Spleen (tissue), 11 donors: Measurements from ENCODE around the gene ATG16L1. TPM values are rescaled to one million over a fixed set of nuclear protein-coding genes. Genes with fewer than 3 reads are reported as not detected.

Experiments
- DNase-seq: peaks from one replicate; pipeline ENCODE4 v3.0.0-alpha.2; 2020
- H3K27ac ChIP-seq, 8 donors: fragments of 200-600 bp; sonication (generic) in 7 of 8; 1 replicate in 4 of 8; 2 replicates in 4 of 8; pipeline versions ENCODE4 v1.5.0 to v1.8.0; 2016 to 2021; ENCODE audit warnings: inconsistent platforms in 4 of 8, mild to moderate bottlenecking in 4 of 8, moderate library complexity in 1 of 8
- H3K27me3 ChIP-seq, 7 donors: fragments of 200-600 bp; sonication (generic) in 6 of 7; replicated peaks in 1 of 7; 1 replicate in 4 of 7; 2 replicates in 3 of 7; pipeline versions ENCODE4 v1.5.0 to v1.8.0; 2016 to 2021; ENCODE audit warnings: inconsistent platforms in 3 of 7, mild to moderate bottlenecking in 1 of 7
- H3K36me3 ChIP-seq, 6 donors: fragments of 200-600 bp; sonication (generic) in 5 of 6; 1 replicate in 4 of 6; 2 replicates in 2 of 6; pipeline versions ENCODE4 v1.5.0 to v1.8.0; 2016 to 2021; ENCODE audit warnings: inconsistent platforms in 2 of 6
- H3K4me1 ChIP-seq, 6 donors: fragments of 200-600 bp; sonication (generic) in 5 of 6; 1 replicate in 3 of 6; 2 replicates in 3 of 6; pipeline versions ENCODE4 v1.5.0 to v1.8.0; 2016 to 2021; ENCODE audit warnings: inconsistent platforms in 3 of 6
- H3K4me3 ChIP-seq, 8 donors: fragments of 200-600 bp; sonication (generic) in 7 of 8; 1 replicate in 4 of 8; 2 replicates in 4 of 8; pipeline versions ENCODE4 v1.5.0 to v1.8.0; 2016 to 2021; ENCODE audit warnings: inconsistent platforms in 4 of 8, mild to moderate bottlenecking in 4 of 8, moderate library complexity in 2 of 8
- H3K9me3 ChIP-seq, 8 donors: fragments of 200-600 bp; sonication (generic) in 7 of 8; 1 replicate in 4 of 8; 2 replicates in 4 of 8; pipeline versions ENCODE4 v1.5.0 to v1.8.0; 2016 to 2021; ENCODE audit warnings: inconsistent platforms in 4 of 8
- CTCF ChIP-seq, 11 experiments: fragments of 200-600 bp in 7 of 11; fragments of 450-650 bp in 4 of 11; sonication (generic) in 4 of 11; IDR thresholded peaks in 8 of 11; conservative IDR thresholded peaks in 3 of 11; 1 replicate in 7 of 11; 2 replicates in 4 of 11; pipeline versions ENCODE4 v1.4.0 to v1.8.0; 2016 to 2021; ENCODE audit warnings: antibody characterized with exemption in 11 of 11, inconsistent platforms in 4 of 11, mild to moderate bottlenecking in 1 of 11
- POLR2A ChIP-seq, 3 donors: fragments of 450-650 bp; IDR thresholded peaks; one replicate each; pipeline ENCODE4 v1.5.1; 2017; ENCODE audit warnings: antibody characterized with exemption in 3 of 3, mild to moderate bottlenecking in 1 of 3
- POLR2AphosphoS5 ChIP-seq, 3 donors: sonication (generic); formaldehyde crosslinking; IDR thresholded peaks; one replicate each; pipeline ENCODE4 v1.5.1; 2017; ENCODE audit warnings: antibody characterized with exemption in 3 of 3
- WGBS, 5 donors: extraction: QIAGEN DNeasy Blood & Tissue Kit in 3 of 5; methylation state at CpG; one replicate each; pipeline versions ENCODE4 v1.1.5 to v1.1.7; 2013 to 2018; 5-methylcytosine and 5-hydroxymethylcytosine counted together
- intact Hi-C: fragments of 100-400 bp; cut with DNase I; formaldehyde crosslinking; loops from one replicate; pipeline ENCODE4 v1.15.0; 2023; ENCODE audit warnings: low total_unique reads
- polyA plus RNA-seq, 3 donors: library from polyadenylated mRNA; stranded (reverse); fragments of 200-250 nt; gene quantifications; one replicate each; pipeline ENCODE4 v1.2.1, GENCODE V29; 2013
- total RNA-seq, 7 donors: library from RNA; depleted of rRNA in 3 of 7; stranded (reverse); fragments of >200 nt in 3 of 7; fragmentation: NEBNext Ultra II Directional in 4 of 7; extraction: Animal tissue kit (Norgen Biotek cat#: 25700) in 4 of 7; gene quantifications; one replicate each; pipeline versions ENCODE4 v1.1.0 to v1.2.1, GENCODE V29; 2016 to 2021
- donor health status: healthy with polysubstance abuse.
- donor health status: DM: no; HTN: no; CAD: no; lungs with moderate emphysema.
- donor health status: DM: no; HTN: no; CAD: no.
- donor health status: Bipolar disorder and iron deficiency.
- donor health status: healthy.
- donor health status: DM: no; HTN: no; CAD: no.
- donor health status: DM: yes; HTN: yes; CAD: no.

Gene ATG16L1
- total and polyA plus RNA-seq, 10 donors, result 12.0 to 45.8 (median 32.3) TPM

DNA sequence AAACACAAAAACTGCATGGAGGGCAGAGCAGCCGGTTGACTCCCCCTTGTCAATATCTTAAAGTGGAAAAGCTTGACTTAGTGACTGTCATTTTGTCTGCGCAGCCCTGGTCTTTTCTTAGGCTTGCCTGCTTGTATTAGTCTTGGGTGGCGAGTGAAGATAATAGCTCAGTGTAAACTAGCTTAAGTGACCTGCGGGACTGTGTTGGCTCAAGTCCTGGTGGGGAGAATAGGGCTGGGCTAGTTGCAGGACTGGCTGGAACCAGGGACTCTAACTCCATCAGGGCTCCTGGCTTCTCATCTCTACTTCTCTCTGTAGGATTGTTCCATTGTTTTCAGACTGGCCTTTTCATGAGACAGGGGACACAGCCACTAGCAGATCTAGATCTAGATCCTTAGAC lies 8.1 kb upstream of the ATG16L1 start:
- intact Hi-C loops, result no loop called here
- 90 to 100% (median 92%) methylated on average over 4 of the region's 4 CpGs for WGBS, 5 donors
- Histone ChIP-seq H3K4me3 (no peak overlapping the region), H3K4me1 (peaks cover 5 to 76% (median 30%) of the 10 kb centered on the region in 6 donors), H3K27ac (peak overlapping the region in 2 of 8 donors; percentile 72 to 82), H3K27me3 (no peaks in the 10 kb centered on the region), H3K36me3 (no peaks in the 10 kb centered on the region), H3K9me3 (no peaks in the 10 kb centered on the region)
- no peak for TF ChIP-seq POLR2A (IDR thresholded peaks at IDR 0.05)
- no peak for TF ChIP-seq CTCF (IDR thresholded peaks at IDR 0.05 in 8 of 11, conservative IDR thresholded peaks at IDR 0.05 in 3 of 11)
- TF ChIP-seq POLR2AphosphoS5 (IDR thresholded peaks at IDR 0.05), result no peak
- DNase-seq, result no peak

DNA sequence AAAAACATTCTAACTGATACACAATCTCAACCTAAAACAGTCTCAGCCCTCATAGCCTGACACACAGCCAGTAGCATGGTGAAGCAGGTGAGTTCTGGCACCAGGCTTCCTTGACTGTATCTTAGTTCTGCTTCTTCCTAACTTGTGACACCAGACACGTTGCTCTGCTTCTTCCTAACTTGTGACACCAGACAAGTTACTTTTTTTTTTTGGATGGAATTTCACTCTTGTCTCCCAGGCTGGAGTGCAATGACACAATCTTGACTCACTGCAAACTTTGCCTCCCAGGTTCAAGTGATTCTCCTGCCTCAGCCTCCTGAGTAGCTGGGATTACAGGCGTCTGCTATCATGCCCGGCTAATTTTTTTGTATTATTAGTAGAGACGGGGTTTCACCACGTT lies 6.7 kb upstream of the ATG16L1 start:
- no peak for DNase-seq
- WGBS, 5 donors, result 68 to 76% (median 73%) methylated on average over 5 of the region's 5 CpGs
- TF ChIP-seq POLR2A (IDR thresholded peaks at IDR 0.05) (no peak), POLR2AphosphoS5 (IDR thresholded peaks at IDR 0.05) (no peak), CTCF (IDR thresholded peaks at IDR 0.05 in 8 of 11, conservative IDR thresholded peaks at IDR 0.05 in 3 of 11) (no peak)
- no peaks in the 10 kb centered on the region for H3K36me3 ChIP-seq
- H3K4me3 ChIP-seq, result no peak overlapping the region
- intact Hi-C loops, result loop anchor here (5.0 kb wide), 1 partner anchor 638 kb away; no protein-coding TSS in a partner anchor
- H3K27ac ChIP-seq, result peak overlapping the region in 2 of 8 donors; percentile 72 to 82
- H3K4me1 ChIP-seq, result peaks cover 5 to 78% (median 27%) of the 10 kb centered on the region in 6 donors
- no peaks in the 10 kb centered on the region for H3K27me3 ChIP-seq
- no peaks in the 10 kb centered on the region for H3K9me3 ChIP-seq

DNA sequence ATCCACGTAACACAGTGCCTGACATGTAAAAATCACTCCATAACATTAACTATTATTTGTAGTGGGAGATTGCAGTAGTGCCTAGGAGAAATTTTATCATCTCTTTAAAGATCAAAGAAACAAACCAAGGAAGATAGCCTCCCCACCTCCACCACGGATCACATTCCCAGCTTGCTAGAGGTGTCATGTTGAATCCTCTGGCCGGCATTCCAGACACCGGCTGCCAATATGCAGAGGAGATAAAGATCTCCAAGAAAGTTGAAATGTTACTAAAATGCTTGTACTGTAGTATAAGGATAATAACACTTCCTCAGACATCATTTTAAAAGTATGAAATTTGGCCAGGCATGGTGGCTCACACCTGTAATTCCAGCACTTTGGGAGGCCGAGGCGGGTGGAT lies 6.1 kb upstream of the ATG16L1 start:
- 87 to 94% (median 91%) methylated on average over 6 of the region's 6 CpGs for WGBS, 5 donors
- Histone ChIP-seq H3K36me3 (no peaks in the 10 kb centered on the region), H3K4me3 (no peak overlapping the region), H3K4me1 (peaks cover 4 to 76% (median 24%) of the 10 kb centered on the region in 6 donors), H3K27me3 (no peaks in the 10 kb centered on the region), H3K27ac (no peak overlapping the region), H3K9me3 (no peaks in the 10 kb centered on the region)
- intact Hi-C loops, result loop anchor here (5.0 kb wide), 1 partner anchor 638 kb away; no protein-coding TSS in a partner anchor
- TF ChIP-seq CTCF (IDR thresholded peaks at IDR 0.05 in 8 of 11, conservative IDR thresholded peaks at IDR 0.05 in 3 of 11) (no peak), POLR2AphosphoS5 (IDR thresholded peaks at IDR 0.05) (no peak), POLR2A (IDR thresholded peaks at IDR 0.05) (no peak)
- no peak for DNase-seq

- H3K4me1 ChIP-seq, result peaks cover under 1 to 72% (median 15%) of the 10 kb centered on the region in 6 donors
- H3K36me3 ChIP-seq, result no peaks in the 10 kb centered on the region
- no peak for DNase-seq
- intact Hi-C loops, result loop anchor here (5.0 kb wide), 1 partner anchor 640 kb away; no protein-coding TSS in a partner anchor
- H3K4me3 ChIP-seq, result no peak overlapping the region
- H3K9me3 ChIP-seq, result no peaks in the 10 kb centered on the region
- TF ChIP-seq POLR2AphosphoS5 (IDR thresholded peaks at IDR 0.05) (no peak), CTCF (IDR thresholded peaks at IDR 0.05 in 8 of 11, conservative IDR thresholded peaks at IDR 0.05 in 3 of 11) (no peak), POLR2A (IDR thresholded peaks at IDR 0.05) (no peak)
- 79 to 92% (median 92%) methylated on average over 2 of the region's 2 CpGs for whole genome bisulfite sequencing, 5 donors
- no peaks in the 10 kb centered on the region for H3K27me3 ChIP-seq
- H3K27ac ChIP-seq, result peak overlapping the region in 3 of 8 donors; percentile 19 to 33 (median 31)
Measured at GRCh38 chr2:233247116-233247515, 4.4 kb upstream of the ATG16L1 start.
